Renal pelvis (tissue), 1 donor: ENCODE data around the gene RMP24.
"Not testable (repeated sequence)": the region's sequence is repeated elsewhere in the genome, so short reads cannot be mapped to it uniquely, and the experiment has no call there.

ENCODE experiments used
- DNase-seq: peaks from one replicate; pipeline ENCODE4 v3.0.0-alpha.2; 2013

Gene RMP24

GRCh38 chr18:35968278-35968880, 4.1 kb upstream of the RMP24 start:
- no peak for DNase-seq

- DNase-seq = no peak
These were observed 2.8 kb upstream of the RMP24 start for GRCh38 chr18:35969676-35970075.

GRCh38 chr18:35971661-35972196, 750 bp upstream of the RMP24 start:
- no peak for DNase-seq

- DNase-seq = no peak
These were observed 1.2 kb downstream of the RMP24 start for GRCh38 chr18:35973650-35974049.

- DNase-seq = no peak
These were observed 1.7 kb downstream of the RMP24 start for GRCh38 chr18:35974181-35974580.

- no peak for DNase-seq
These were observed 6.6 kb downstream of the RMP24 start for GRCh38 chr18:35979112-35979511.

- no peak for DNase-seq
These were observed 10.1 kb downstream of the RMP24 start for GRCh38 chr18:35982409-35983114.

- no peak for DNase-seq
These were observed 10.7 kb downstream of the RMP24 start for GRCh38 chr18:35983147-35983546.

GRCh38 chr18:35983818-35984217, 11.3 kb downstream of the RMP24 start:
- no peak for DNase-seq

GRCh38 chr18:35991696-35992095, 19.2 kb downstream of the RMP24 start:
- DNase-seq = no peak

GRCh38 chr18:35993013-35993412, 20.5 kb downstream of the RMP24 start:
- DNase-seq = no peak

- DNase-seq = no peak
These were observed 26.5 kb downstream of the RMP24 start for GRCh38 chr18:35998967-35999366.

GRCh38 chr18:35999925-36000324, 27.4 kb downstream of the RMP24 start:
- no peak for DNase-seq

- DNase-seq = no peak
These were observed 34.5 kb downstream of the RMP24 start for GRCh38 chr18:36006997-36007396.

- no peak for DNase-seq
These were observed 36.7 kb downstream of the RMP24 start for GRCh38 chr18:36009214-36009613.

- no peak for DNase-seq
These were observed 40.4 kb downstream of the RMP24 start for GRCh38 chr18:36012891-36013290.

- no peak for DNase-seq
These were observed 43.1 kb downstream of the RMP24 start for GRCh38 chr18:36015629-36016028.

- DNase-seq = no peak
These were observed 44.8 kb downstream of the RMP24 start for GRCh38 chr18:36017232-36017631.

- DNase-seq = no peak
These were observed 47.8 kb downstream of the RMP24 start for GRCh38 chr18:36020174-36020711.

GRCh38 chr18:36023336-36023735, 50.9 kb downstream of the RMP24 start:
- no peak for DNase-seq

- DNase-seq = not testable (repeated sequence)
These were observed 51.8 kb downstream of the RMP24 start for GRCh38 chr18:36024241-36024640.

GRCh38 chr18:36025025-36025424, 52.5 kb downstream of the RMP24 start:
- peak; percentile 9 for DNase-seq

- no peak for DNase-seq
These were observed 56.4 kb downstream of the RMP24 start for GRCh38 chr18:36028859-36029258.
